ENCODE measurements around the gene OTUB1. TPM values are rescaled to one million over a fixed set of nuclear protein-coding genes. Genes with fewer than 3 reads are reported as not detected.
"Not testable (repeated sequence)": the region's sequence is repeated elsewhere in the genome, so short reads cannot be mapped to it uniquely, and the experiment has no call there.

OTUB1 gene
- total and polyA plus RNA-seq, 8 donors, result 33.6 to 161 (median 53.3) TPM

DNA sequence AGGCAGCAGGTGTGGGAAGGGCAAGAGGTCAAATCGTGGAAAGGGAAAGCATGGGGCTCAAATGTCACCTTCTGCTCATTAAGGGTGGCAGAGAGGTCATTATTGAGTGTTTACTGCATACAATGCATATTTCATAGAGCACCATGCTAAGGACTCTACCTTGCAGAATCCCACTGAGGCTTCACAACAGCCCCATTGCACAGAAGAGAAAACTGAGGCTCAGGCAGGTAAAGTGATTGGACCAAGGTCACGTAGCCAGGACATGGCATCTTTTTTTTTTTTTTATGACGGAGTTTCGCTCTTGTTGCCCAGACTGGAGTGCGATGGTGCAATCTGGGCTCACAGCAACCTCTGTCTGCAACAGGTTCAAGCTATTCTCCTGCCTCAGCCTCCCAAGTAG, 57.3 kb downstream of the OTUB1 start:
- H3K9me3 ChIP-seq, result no peaks in the 10 kb centered on the region
- 83 to 89% (median 88%) methylated on average over 5 of the region's 5 CpGs for WGBS, 5 donors
- no peaks in the 10 kb centered on the region for H3K36me3 ChIP-seq
- H3K4me1 ChIP-seq, result peaks cover 0 to 9% (median 0%) of the 10 kb centered on the region in 4 donors
- H3K4me3 ChIP-seq, result no peak overlapping the region
- intact Hi-C loops (cut with DNase I; ENCODE audit: low total_unique reads), result no loop called here
- TF ChIP-seq, protein P1, sequence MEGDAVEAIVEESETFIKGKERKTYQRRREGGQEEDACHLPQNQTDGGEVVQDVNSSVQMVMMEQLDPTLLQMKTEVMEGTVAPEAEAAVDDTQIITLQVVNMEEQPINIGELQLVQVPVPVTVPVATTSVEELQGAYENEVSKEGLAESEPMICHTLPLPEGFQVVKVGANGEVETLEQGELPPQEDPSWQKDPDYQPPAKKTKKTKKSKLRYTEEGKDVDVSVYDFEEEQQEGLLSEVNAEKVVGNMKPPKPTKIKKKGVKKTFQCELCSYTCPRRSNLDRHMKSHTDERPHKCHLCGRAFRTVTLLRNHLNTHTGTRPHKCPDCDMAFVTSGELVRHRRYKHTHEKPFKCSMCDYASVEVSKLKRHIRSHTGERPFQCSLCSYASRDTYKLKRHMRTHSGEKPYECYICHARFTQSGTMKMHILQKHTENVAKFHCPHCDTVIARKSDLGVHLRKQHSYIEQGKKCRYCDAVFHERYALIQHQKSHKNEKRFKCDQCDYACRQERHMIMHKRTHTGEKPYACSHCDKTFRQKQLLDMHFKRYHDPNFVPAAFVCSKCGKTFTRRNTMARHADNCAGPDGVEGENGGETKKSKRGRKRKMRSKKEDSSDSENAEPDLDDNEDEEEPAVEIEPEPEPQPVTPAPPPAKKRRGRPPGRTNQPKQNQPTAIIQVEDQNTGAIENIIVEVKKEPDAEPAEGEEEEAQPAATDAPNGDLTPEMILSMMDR (IDR thresholded peaks at IDR 0.05), result no peak
- TF ChIP-seq POLR2AphosphoS5 (IDR thresholded peaks at IDR 0.05) (no peak), POLR2A (IDR thresholded peaks at IDR 0.05) (no peak), EP300 (IDR thresholded peaks at IDR 0.05) (no peak)
- DNase-seq, result no peak
- H3K27me3 ChIP-seq, result peaks cover 0 to 12% (median 0%) of the 10 kb centered on the region in 3 donors
- H3K27ac ChIP-seq, result no peak overlapping the region

DNA sequence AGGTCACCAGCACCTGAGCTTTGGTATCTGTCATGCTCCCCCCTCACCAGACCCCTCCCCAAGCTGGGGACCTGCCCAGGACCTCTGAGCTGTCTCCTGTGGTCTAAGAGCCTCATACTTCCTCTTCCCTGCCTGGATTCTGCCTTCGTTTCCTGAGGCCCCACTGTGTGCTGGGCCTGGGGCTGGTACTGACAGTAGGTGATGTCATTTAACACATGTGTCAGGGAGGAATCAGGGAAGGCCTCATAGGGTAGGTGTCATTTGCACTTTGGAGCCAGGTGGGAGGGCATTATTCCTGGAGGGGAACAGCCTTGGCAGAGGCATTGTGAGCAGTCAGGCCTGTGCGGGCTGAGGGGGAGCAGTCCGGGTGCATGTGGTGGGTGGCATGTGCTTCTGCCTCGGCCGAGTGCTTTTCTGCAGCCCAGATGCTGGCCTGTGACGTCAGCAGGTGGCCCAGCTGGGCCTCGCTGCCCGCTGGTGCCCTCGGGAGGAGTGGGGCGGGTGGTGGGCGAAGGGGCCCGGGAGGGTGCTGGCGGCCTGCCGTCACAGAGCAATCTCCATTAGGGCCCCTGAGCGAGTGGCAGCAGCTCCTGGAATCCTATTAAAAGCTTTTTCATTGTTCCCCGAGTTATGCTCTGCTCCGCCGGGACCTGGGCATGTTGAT, 58.6 kb downstream of the OTUB1 start:
- no peaks in the 10 kb centered on the region for H3K9me3 ChIP-seq
- intact Hi-C loops (cut with DNase I; ENCODE audit: low total_unique reads), result no loop called here
- H3K27me3 ChIP-seq, result peaks cover 0 to 9% (median 0%) of the 10 kb centered on the region in 3 donors
- H3K27ac ChIP-seq, result peak overlapping the region in 1 of 5 donors; percentile 56
- DNase-seq, result peak in 1 of 2 donors; percentile 85
- H3K4me1 ChIP-seq, result peaks cover 0 to 9% (median 0%) of the 10 kb centered on the region in 4 donors
- 62 to 77% (median 67%) methylated on average over 12 to 18 of the region's 18 CpGs for WGBS, 5 donors
- H3K4me3 ChIP-seq, result no peak overlapping the region
- TF ChIP-seq POLR2A (IDR thresholded peaks at IDR 0.05) (no peak), EP300 (IDR thresholded peaks at IDR 0.05) (no peak)
- H3K36me3 ChIP-seq, result no peaks in the 10 kb centered on the region

DNA sequence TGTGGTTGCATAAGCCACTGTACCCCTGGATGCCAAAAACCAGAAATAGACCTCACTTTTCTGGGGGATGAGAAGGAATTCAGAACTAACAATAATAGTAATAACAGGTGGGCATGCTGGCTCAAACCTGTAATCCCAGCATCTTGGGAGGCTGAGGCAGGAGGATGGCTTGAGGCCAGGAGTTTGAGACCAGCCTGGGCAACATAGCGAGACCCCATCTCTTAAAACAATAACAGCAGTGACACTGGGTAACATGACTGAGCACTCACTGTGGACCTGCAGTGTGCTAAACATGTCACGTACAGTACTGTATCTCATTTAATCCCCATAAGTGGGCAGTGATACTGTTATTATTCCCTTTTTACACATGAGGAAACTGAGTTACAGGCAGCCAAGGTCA, 59.5 kb downstream of the OTUB1 start:
- TF ChIP-seq POLR2A (IDR thresholded peaks at IDR 0.05) (no peak), EP300 (IDR thresholded peaks at IDR 0.05) (no peak)
- TF ChIP-seq, protein P1 (IDR thresholded peaks at IDR 0.05), result no peak
- DNase-seq, result no peak
- peak overlapping the region in 1 of 5 donors; percentile 56 for H3K27ac ChIP-seq
- no peaks in the 10 kb centered on the region for H3K36me3 ChIP-seq
- H3K4me1 ChIP-seq, result peaks cover 0 to 9% (median 0%) of the 10 kb centered on the region in 4 donors
- H3K9me3 ChIP-seq, result no peaks in the 10 kb centered on the region
- WGBS, 5 donors, result 90 to 97% (median 95%) methylated on average over 2 of the region's 2 CpGs
- H3K4me3 ChIP-seq, result no peak overlapping the region
- peaks cover 0 to under 1% (median 0%) of the 10 kb centered on the region in 3 donors for H3K27me3 ChIP-seq
- intact Hi-C loops (cut with DNase I; ENCODE audit: low total_unique reads), result no loop called here

DNA sequence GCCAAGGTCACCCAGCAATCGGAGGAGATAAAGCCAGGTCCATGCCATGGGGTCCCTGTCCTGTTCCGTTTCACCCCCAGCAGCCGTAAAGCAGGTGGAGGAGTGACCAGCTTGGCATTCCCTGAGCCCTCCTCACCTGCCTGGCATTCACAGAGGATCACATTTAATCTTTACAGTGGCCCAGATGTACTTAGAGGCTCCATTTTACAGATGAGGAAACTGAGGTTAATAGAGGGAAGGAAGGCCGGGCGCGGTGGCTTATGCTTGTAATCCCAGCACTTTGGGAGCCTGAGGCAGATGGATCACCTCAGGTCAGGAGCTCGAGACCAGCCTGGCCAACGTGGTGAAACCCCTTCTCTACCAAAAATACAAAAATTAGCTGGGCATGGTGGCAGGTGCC, 61.1 kb downstream of the OTUB1 start:
- H3K4me1 ChIP-seq; H3K4me3 ChIP-seq; H3K9me3 ChIP-seq; H3K27me3 ChIP-seq; intact Hi-C loops (cut with DNase I; ENCODE audit: low total_unique reads); H3K27ac ChIP-seq; H3K36me3 ChIP-seq; DNase-seq: not testable (repeated sequence)
- 89 to 97% (median 93%) methylated on average over 6 to 8 of the region's 8 CpGs for WGBS, 5 donors

Small RNA genes lying within 50 kb of the gene (small RNA-seq; reads per million reads assigned to genes)
- 0 to 1.1 (median 0) reads per million in 4 donors for gene RNU6-45P

Other genes starting within 250 kb of the OTUB1 start
- gene ZFTA, start 217.7 kb upstream of the OTUB1 start, total RNA-seq, result 10 to 100 TPM in 2 of 5 donors, 1 to 10 TPM in 3; 1.8 to 16.8 (median 8.8) TPM
- 1 to 10 TPM; 4.4 to 6.9 (median 4.8) TPM for gene ZFTA, start 217.7 kb upstream of the OTUB1 start, polyA plus RNA-seq
- 10 to 100 TPM in 1 of 5 donors, 1 to 10 TPM in 3, under 1 TPM in 1; 0.45 to 13.6 (median 5.7) TPM for gene SPINDOC, start 173.0 kb upstream of the OTUB1 start, total RNA-seq
- gene SPINDOC, start 173.0 kb upstream of the OTUB1 start, polyA plus RNA-seq, result 10 to 100 TPM in 1 of 3 donors, 1 to 10 TPM in 2; 4.6 to 12.1 (median 5.8) TPM
- 100 to 1,000 TPM in 1 of 5 donors, 10 to 100 TPM in 4; 13.8 to 128 (median 34.8) TPM for gene MARK2, start 147.3 kb upstream of the OTUB1 start, total RNA-seq
- 10 to 100 TPM in 2 of 3 donors, 1 to 10 TPM in 1; 8.8 to 18.2 (median 13.9) TPM for gene MARK2, start 147.3 kb upstream of the OTUB1 start, polyA plus RNA-seq
- 1 to 10 TPM in 1 of 5 donors, under 1 TPM in 1, not detected in 3; 0.58 to 1.1 TPM for gene RCOR2, start 69.3 kb upstream of the OTUB1 start, total RNA-seq
- gene RCOR2, start 69.3 kb upstream of the OTUB1 start, polyA plus RNA-seq, result 1 to 10 TPM in 1 of 3 donors, under 1 TPM in 2; 0.35 to 1.6 (median 0.92) TPM
- gene NAA40, start 47.4 kb upstream of the OTUB1 start, total RNA-seq, result 10 to 100 TPM in 3 of 5 donors, 1 to 10 TPM in 2; 4.3 to 71.4 (median 14.9) TPM
- gene NAA40, start 47.4 kb upstream of the OTUB1 start, polyA plus RNA-seq, result 1 to 10 TPM; 4.9 to 8.0 (median 5.8) TPM
- gene COX8A, start 11.8 kb upstream of the OTUB1 start, total RNA-seq, result 1,000 to 10,000 TPM in 1 of 5 donors, 100 to 1,000 TPM in 4; 107 to 1,004 (median 523) TPM
- gene COX8A, start 11.8 kb upstream of the OTUB1 start, polyA plus RNA-seq, result 1,000 to 10,000 TPM in 2 of 3 donors, 100 to 1,000 TPM in 1; 910 to 1,045 (median 1,001) TPM
- gene FLRT1, start 49.5 kb downstream of the OTUB1 start, total RNA-seq, result 1 to 10 TPM in 1 of 5 donors, under 1 TPM in 1, not detected in 3; 0.73 to 1.3 TPM
- gene FLRT1, start 49.5 kb downstream of the OTUB1 start, polyA plus RNA-seq, result under 1 TPM in 2 of 3 donors, not detected in 1; 0.12 to 0.28 TPM
- gene MACROD1, start 179.7 kb downstream of the OTUB1 start, total RNA-seq, result 10 to 100 TPM; 18.0 to 52.1 (median 41.2) TPM
- gene MACROD1, start 179.7 kb downstream of the OTUB1 start, polyA plus RNA-seq, result 100 to 1,000 TPM in 2 of 3 donors, 10 to 100 TPM in 1; 59.1 to 283 (median 156) TPM
- gene STIP1, start 199.7 kb downstream of the OTUB1 start, total RNA-seq, result 100 to 1,000 TPM in 1 of 5 donors, 10 to 100 TPM in 4; 27.4 to 259 (median 68.1) TPM
- 10 to 100 TPM; 51.5 to 56.2 (median 53.2) TPM for gene STIP1, start 199.7 kb downstream of the OTUB1 start, polyA plus RNA-seq
- gene FERMT3, start 220.3 kb downstream of the OTUB1 start, total RNA-seq, result 10 to 100 TPM; 11.9 to 30.3 (median 17.9) TPM
- gene FERMT3, start 220.3 kb downstream of the OTUB1 start, polyA plus RNA-seq, result 10 to 100 TPM; 12.4 to 31.9 (median 19.5) TPM
- 100 to 1,000 TPM in 2 of 5 donors, 10 to 100 TPM in 3; 15.2 to 425 (median 63.8) TPM for gene TRPT1, start 239.7 kb downstream of the OTUB1 start, total RNA-seq
- 10 to 100 TPM; 75.8 to 83.5 (median 79.7) TPM for gene TRPT1, start 239.7 kb downstream of the OTUB1 start, polyA plus RNA-seq
- gene NUDT22, start 239.8 kb downstream of the OTUB1 start, total RNA-seq, result 100 to 1,000 TPM in 4 of 5 donors, 10 to 100 TPM in 1; 35.1 to 363 (median 124) TPM
- gene NUDT22, start 239.8 kb downstream of the OTUB1 start, polyA plus RNA-seq, result 100 to 1,000 TPM in 1 of 3 donors, 10 to 100 TPM in 2; 62.4 to 143 (median 76.2) TPM
- 10 to 100 TPM in 4 of 5 donors, 1 to 10 TPM in 1; 8.3 to 61.8 (median 14.9) TPM for gene DNAJC4, start 244.1 kb downstream of the OTUB1 start, total RNA-seq
- 100 to 1,000 TPM in 2 of 3 donors, 10 to 100 TPM in 1; 69.8 to 115 (median 106) TPM for gene DNAJC4, start 244.1 kb downstream of the OTUB1 start, polyA plus RNA-seq
- gene VEGFB, start 248.1 kb downstream of the OTUB1 start, total RNA-seq, result 100 to 1,000 TPM in 1 of 5 donors, 10 to 100 TPM in 3, 1 to 10 TPM in 1; 2.9 to 167 (median 17.4) TPM
- gene VEGFB, start 248.1 kb downstream of the OTUB1 start, polyA plus RNA-seq, result 100 to 1,000 TPM in 1 of 3 donors, 10 to 100 TPM in 2; 86.4 to 132 (median 97.7) TPM